Activated CD8-positive, alpha-beta memory T cell treated with anti-CD3 and anti-CD28 coated beads for 48 hours (primary cell): ENCODE results near the gene PROM2.

Source experiments
- DNase-seq, 3 experiments: peaks; one replicate each; pipeline ENCODE4 v3.0.0-alpha.2; 2020; ENCODE audit warnings: low read depth in 2 of 3, low spot score in 2 of 3

The PROM2 gene

DNA sequence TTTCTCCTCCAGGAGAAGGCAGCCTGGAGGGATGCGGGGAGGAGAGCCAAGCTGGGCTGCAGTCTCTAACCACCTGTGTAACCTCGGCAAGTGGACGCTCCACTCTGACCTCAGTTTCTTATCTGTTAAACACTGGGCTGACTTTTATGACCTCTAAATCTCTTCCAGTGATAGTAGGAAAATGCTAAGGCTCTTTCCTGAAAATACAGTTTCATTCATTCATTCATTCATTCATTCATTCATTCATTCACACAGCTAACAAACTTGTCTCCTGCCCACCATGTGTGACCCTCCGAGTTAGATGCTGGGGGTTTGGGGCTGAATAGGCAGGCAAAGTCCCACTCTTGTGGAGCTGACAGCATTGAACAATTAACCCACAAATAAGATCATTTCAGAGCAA is 9.3 kb downstream of the PROM2 start:
- DNase-seq = no peak

DNA sequence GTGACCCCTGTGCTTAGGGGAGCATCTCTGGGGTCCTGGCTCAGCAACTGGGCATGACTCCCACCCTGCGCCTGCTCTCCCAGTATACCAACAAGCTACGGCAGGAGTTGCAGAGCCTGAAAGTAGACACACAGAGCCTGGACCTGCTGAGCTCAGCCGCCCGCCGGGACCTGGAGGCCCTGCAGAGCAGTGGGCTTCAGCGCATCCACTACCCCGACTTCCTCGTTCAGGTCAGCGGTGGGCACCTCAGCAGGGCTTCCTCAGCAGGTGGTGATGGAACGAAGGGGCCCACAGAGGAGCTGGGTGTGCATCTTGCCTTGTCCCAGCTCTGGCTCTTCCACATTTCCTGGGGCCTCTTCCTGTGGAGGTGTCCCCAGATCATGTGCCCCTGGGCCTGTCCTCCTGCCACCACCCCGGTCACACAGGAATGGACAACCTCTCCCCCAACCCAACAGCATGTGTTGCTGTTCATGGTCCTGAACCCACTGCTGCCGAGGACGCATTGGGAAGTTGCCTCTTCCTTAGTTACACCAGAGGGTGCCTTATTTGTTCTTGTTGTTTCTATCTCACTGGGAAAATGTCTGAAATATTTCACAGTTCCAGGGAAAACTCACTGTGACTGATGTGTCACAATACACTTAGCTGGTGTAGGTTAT is 10.8 kb downstream of the PROM2 start:
- DNase-seq = no peak

DNA sequence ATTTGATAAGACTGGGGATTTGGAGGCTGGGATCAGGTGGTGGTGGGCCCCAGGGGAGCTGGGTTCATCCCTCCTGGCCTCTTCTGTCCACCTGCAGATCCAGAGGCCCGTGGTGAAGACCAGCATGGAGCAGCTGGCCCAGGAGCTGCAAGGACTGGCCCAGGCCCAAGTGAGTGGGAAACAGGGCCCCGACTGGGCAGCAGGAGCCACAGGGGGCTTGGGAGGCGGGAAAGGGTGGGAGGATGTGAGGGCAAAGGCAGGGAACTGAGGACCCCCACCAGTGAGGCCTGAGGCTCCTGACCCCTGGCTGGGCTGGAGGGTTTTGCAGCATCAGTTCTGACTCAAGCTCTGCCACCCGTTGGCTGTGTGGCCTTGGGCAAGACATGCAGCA is 11.3 kb downstream of the PROM2 start:
- DNase-seq = no peak

DNA sequence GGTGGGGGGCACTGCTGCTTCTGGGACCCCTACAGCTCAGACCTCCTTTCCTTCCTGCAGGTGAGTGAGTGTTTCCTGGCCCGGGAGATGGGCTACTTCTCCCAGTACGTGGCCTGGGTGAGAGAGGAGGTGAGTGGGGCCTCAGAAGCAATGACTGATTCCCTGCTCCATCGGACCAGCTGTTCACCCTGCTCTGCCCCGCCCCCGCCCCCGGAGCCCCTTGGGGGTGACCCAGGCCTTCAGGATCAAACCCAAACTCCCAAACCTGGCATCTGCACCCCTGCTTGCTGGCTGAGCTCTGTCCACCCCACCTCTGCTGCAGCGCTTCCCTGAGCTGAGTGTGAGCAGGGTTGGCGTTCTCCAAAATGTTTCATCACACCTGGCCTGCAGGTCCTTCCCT is 13.1 kb downstream of the PROM2 start:
- no peak for DNase-seq

- DNase-seq = no peak
Measured at GRCh38 chr2:95287806-95288205, 13.6 kb downstream of the PROM2 start.

GRCh38 chr2:95289253-95289652 is 15.0 kb downstream of the PROM2 start:
- no peak for DNase-seq

DNA sequence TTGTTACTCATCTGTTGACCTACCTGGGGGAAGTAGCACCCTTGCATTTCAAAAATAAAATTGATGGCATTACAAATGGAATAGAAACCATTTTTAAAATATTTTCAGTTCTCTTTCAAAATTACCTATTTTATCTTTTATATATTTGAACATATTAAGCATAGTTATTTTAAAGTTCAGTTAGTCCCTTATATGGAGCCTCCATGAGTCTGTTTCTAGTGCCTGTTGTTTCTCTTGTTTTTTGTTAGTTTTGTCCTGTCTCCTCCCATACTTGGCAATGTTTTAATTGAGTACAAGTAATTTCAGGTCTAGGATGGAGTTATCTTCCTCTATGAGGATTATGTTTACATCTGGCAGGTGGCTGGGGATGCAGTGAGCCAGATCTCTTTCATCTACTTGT is 17.0 kb downstream of the PROM2 start:
- no peak for DNase-seq

DNA sequence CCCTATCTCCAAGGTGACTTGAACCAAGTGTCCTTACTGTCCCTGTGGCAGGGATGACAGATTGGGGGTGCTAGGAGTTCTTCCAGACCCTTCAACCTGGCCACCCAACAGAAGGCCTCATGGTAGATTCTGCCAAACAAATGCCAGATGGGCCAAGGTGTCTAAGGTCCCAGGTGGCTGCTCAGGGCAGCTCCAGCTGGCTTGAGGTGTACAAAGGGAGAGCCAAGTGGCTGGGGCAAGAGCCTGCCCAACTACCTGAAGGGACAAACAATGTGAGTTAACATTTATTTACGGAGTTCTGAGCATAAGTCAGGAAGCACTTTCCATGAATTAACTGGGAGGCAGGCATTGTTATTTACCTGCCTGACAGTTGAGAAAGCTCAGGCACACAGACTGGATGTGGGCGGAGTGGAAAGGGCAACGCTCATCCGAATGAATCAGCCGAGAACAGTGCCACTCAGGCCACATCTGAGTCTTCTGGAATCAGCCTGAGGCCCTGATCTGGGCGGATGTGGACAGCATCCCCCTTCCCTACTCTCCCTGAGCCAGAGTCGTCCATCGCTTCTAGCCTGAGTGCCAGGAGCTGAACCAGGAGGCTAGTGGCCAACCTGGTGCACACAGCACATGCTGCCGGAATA is 18.5 kb downstream of the PROM2 start:
- DNase-seq = no peak

GRCh38 chr2:95294579-95295250 is 20.5 kb downstream of the PROM2 start:
- no peak for DNase-seq

DNA sequence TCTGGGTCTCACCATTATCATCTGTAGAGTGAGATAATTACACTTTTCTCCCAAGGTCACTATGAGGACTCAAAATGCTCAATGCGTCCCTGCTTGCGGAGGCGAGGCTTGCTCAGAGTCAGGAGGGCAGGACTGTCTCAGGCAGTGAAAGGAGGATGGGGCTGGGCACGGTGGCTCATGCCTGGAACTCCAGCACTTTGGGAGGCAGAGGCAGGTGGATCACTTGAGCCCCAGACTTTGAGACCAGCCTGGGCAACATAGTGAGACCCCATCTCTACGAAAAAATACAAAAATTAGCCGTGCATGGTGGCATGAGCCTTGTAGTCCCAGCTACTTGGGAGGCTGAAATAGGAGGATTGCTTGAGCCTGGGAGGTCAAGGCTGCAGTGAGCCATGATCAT is 21.1 kb downstream of the PROM2 start:
- no peak for DNase-seq

DNA sequence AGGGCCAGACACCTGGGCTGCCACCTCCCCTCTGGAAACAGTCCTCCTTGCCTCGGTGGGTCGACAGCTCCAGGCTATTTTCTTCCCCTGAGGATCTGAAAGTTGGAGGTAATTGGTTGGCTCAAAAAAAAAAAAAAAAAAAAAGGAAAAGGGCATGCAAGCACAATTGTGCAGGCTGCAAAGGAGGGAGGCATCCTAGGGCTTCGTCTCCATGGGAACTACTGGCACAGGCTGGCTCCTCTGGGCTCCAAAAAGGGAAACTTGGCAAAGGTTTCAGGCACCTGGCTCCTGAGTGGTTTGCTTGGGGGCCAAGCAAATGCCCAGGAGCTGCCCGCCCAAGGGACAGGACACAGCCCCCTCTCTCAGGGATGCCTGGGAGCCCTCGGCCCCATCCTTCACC is 21.8 kb downstream of the PROM2 start:
- DNase-seq = no peak

DNA sequence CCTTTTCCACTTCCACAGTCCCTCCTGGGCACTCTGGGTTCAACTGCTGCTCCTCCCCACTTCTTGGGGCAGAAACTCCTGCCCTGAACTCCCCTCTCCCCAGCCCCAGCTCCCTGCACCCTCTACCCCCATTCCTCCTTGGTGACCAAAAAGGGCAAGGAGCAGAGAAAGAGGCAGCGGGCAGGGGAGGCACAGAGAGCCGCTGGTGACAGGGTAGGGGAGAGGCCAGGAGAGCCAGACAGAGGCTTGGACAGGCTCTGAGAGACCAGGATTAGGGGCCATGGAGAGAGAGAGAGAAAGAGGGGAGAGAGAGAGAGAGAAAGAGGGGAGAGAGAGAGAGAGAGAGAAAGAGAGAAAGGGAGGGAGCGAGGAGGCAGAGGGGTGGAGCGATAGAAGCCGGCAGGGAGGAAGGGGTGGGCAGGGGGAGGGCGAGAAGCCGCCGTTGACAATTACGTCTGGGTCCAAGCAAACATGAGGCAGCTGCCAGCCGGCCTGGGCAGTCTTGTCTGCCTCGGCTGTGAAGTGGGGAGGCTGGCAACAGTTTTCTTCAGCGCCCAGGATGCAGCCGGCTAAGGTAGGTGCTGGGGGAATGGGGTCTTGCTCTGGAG is 22.7 kb downstream of the PROM2 start, which contains the start of gene KCNIP3:
KCNIP3 (plus strand) TSS at position 468 of the 608 bp plus-strand sequence; CDS start at position 560, 92 bp downstream.
- no peak for DNase-seq

DNA sequence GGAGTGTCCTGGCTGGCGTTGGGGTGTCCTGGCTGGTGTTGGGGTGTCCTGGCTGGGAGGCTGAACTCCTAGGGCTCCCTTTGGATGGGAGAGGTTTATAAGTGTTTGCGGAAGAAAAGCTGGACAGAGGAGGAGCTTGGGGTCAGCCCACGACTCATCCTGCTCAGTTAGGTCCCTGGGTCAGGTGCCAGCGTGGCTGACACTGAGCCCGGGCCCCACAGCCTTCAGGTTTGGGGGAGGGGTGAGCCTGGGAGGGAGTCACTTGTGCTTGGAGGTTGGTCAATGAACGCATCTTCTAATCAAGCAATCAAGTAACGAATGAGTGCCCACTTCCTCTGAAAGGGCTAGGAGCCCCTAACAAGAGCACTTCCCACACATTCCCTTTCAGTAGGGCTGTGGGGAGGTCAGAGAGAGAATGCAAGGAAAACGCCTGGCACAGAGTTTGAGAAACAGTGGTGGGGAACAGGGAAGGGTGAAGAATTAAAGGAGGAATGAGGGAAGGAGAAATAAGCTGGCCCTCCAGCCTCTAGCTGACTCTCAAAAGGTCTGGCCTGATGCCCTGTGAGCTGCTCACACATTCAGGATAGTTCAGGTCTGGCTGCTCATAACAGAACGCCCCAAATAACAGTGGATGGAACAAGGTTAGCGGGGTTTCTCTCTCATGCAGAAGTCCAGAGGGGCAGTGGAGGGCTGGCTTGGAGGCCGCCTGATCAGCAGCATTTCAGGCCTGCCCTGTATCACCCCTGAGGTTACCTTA is 23.6 kb downstream of the PROM2 start:
- DNase-seq = no peak

GRCh38 chr2:95298486-95299111 is 24.4 kb downstream of the PROM2 start:
- no peak for DNase-seq

DNA sequence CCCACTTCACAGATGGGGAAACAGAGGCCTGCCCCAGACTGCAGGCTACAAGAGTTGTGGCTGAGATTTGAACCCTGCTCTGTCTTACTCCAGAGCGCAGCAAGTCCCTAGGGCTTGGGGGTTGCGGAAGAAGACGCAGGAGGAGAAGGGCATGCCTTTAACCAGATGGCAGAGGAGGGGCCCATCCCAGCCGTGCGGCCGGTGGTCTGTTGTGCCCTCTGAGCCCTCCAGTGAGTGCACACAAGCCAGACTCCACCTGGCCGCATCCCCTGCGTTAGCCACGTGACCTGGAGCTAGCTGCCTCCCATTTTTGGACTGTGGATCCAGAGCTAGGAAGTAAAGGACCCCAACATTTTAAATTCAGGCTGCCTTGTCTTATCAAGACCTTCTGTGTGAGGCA is 25.7 kb downstream of the PROM2 start:
- DNase-seq = no peak

GRCh38 chr2:95300450-95300849 is 26.2 kb downstream of the PROM2 start:
- no peak for DNase-seq

- no peak for DNase-seq
Measured at GRCh38 chr2:95301186-95301585, 26.9 kb downstream of the PROM2 start.

DNA sequence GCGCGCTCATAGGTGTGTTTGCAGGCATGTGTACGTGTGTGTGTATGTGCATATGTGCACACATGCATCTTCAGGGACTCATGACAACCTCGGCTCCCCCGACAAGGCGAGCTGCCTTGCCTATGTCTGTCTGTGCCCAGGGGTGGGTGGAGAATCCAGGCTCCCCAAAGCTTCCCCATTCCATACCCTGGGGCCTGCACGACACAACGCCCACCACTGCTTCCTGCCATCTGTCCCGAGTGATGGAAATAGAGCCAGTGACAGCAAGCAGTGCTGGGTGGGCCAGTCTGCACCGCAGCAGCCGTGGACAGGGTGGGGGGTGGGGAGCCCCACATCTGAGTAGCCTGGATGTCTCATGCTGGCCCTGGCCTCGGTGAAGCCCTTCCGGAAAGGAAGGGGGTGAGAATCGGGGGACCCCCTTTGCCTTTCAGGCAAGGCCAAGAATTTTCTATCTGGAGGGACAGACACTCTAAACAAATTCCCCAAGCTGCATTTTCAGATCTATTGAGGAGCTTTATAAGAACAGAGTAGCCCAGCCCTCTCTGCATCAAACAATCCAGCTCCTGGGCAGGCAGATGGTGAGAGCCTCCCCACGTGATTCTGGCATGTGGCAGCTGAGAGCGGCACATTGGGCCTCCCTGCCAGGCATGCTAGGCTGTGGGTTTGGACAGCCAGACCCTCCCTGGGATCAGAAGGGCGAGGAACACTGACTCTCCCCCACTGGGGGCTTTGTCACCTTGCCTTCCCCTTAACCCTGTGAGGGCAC is 27.8 kb downstream of the PROM2 start:
- no peak for DNase-seq

- DNase-seq = no peak
Measured at GRCh38 chr2:95303191-95303919, 29.1 kb downstream of the PROM2 start.
